Left colon (tissue), 2 donors: ENCODE results near the gene GPR6. TPM values are rescaled to one million over a fixed set of nuclear protein-coding genes. Genes with fewer than 3 reads are reported as not detected.

ENCODE experiments used
- ATAC-seq: fragments of 200-7000 bp; cut with Tn5 transposase; one replicate; pipeline ENCODE4 v1.9.1; 2020; ENCODE audit warnings: mild to moderate bottlenecking, moderate library complexity
- DNase-seq, 2 donors: peaks; one replicate each; pipeline ENCODE4 v3.0.0-alpha.2; 2020
- intact Hi-C, 2 donors: fragments of 100-400 bp; cut with DNase I in 1 of 2; cut with micrococcal nuclease in 1 of 2; formaldehyde crosslinking; loops; one replicate each; pipeline versions ENCODE4 v1.11.2 to v1.14.0; 2022; cut with DNase I, micrococcal nuclease
- long read RNA-seq: library from polyadenylated mRNA; unstranded; transcript quantifications from one replicate; pipeline ENCODE4 v2.0.0, GENCODE V29; 2021
- total RNA-seq, 2 donors: library from RNA; stranded (reverse); fragmentation: NEBNext Ultra II Directional; extraction: Animal tissue kit (Norgen Biotek cat#: 25700); gene quantifications; one replicate each; pipeline ENCODE4 v1.2.1, GENCODE V29; 2021
- donor health status: DM: no; HTN: no; CAD: no.
- donor health status: DM: yes; HTN: yes; CAD: no.

GPR6 gene
- not detected for total RNA-seq
- long read RNA-seq = 0 reads

GRCh38 chr6:109978174-109979032, at the start of gene GPR6:
TSS of gene GPR6 (plus strand) at chr6:109978311. CDS start at chr6:109979113, 802 bp downstream.
- ATAC-seq (peak; percentile 72), DNase-seq (peak in 1 of 2 donors; percentile 63)
- intact Hi-C loops = no loop called here

GRCh38 chr6:109934293-109934692, 43.8 kb upstream of the GPR6 start:
- intact Hi-C loops = no loop called here
- DNase-seq (no peak), ATAC-seq (no peak)

GRCh38 chr6:109939654-109940053, 38.5 kb upstream of the GPR6 start:
- DNase-seq (no peak), ATAC-seq (no peak)
- intact Hi-C loops = no loop called here

GRCh38 chr6:109944448-109944847, 33.7 kb upstream of the GPR6 start:
- ATAC-seq (no peak), DNase-seq (no peak)
- intact Hi-C loops = no loop called here

GRCh38 chr6:109945091-109945490, 33.0 kb upstream of the GPR6 start:
- ATAC-seq (no peak), DNase-seq (no peak)
- intact Hi-C loops = no loop called here

- intact Hi-C loops = no loop called here
- ATAC-seq (no peak), DNase-seq (no peak)
Measured at GRCh38 chr6:109946979-109947378, 31.1 kb upstream of the GPR6 start.

- intact Hi-C loops = no loop called here
- no peak for DNase-seq
- no peak for ATAC-seq
Measured at GRCh38 chr6:109949281-109950065, 28.6 kb upstream of the GPR6 start.

- intact Hi-C loops = no loop called here
- no peak for DNase-seq
- no peak for ATAC-seq
Measured at GRCh38 chr6:109955491-109955890, 22.6 kb upstream of the GPR6 start.

- ATAC-seq = no peak
- no peak for DNase-seq
- intact Hi-C loops = no loop called here
Measured at GRCh38 chr6:109958626-109959025, 19.5 kb upstream of the GPR6 start.

GRCh38 chr6:109961611-109962041, 16.5 kb upstream of the GPR6 start:
- intact Hi-C loops = no loop called here
- DNase-seq (no peak), ATAC-seq (no peak)

GRCh38 chr6:109962271-109962670, 15.8 kb upstream of the GPR6 start:
- intact Hi-C loops = no loop called here
- ATAC-seq = no peak
- no peak for DNase-seq

GRCh38 chr6:109963598-109964170, 14.4 kb upstream of the GPR6 start:
- DNase-seq = no peak
- ATAC-seq = no peak

GRCh38 chr6:109964949-109965348, 13.2 kb upstream of the GPR6 start:
- no peak for DNase-seq
- no peak for ATAC-seq
- intact Hi-C loops = no loop called here

More at GRCh38 chr6:109963598-109964170, 14.4 kb upstream of the GPR6 start:
- intact Hi-C loops = no loop called here

GRCh38 chr6:109966299-109966698, 11.8 kb upstream of the GPR6 start:
- intact Hi-C loops = no loop called here
- DNase-seq (no peak), ATAC-seq (no peak)

- no peak for DNase-seq
- no peak for ATAC-seq
- intact Hi-C loops = no loop called here
Measured at GRCh38 chr6:109977791-109978173, 329 bp upstream of the GPR6 start.

- intact Hi-C loops = no loop called here
Measured at GRCh38 chr6:109979033-109979921, 1.2 kb downstream of the GPR6 start.

GRCh38 chr6:109984410-109984809, 6.3 kb downstream of the GPR6 start:
- intact Hi-C loops = no loop called here
- no peak for DNase-seq
- ATAC-seq = no peak

More at GRCh38 chr6:109979033-109979921, 1.2 kb downstream of the GPR6 start:
- ATAC-seq (no peak), DNase-seq (no peak)

- intact Hi-C loops = no loop called here
- ATAC-seq (no peak), DNase-seq (no peak)
Measured at GRCh38 chr6:109987196-109987595, 9.1 kb downstream of the GPR6 start.
